Neural cell (in vitro differentiated cells): Measurements from ENCODE around the gene GPLD1. TPM values are rescaled to one million over a fixed set of nuclear protein-coding genes. Genes with fewer than 3 reads are reported as not detected.

Experiments used
- H2AFZ ChIP-seq: fragments of 200-600, 300-800 bp; sonication (generic), shearing (Covaris generic); 2 replicates; pipeline ENCODE4 v1.6.0; 2014; ENCODE audit warnings: low read depth, mild to moderate bottlenecking, antibody characterized with exemption, low read length, moderate library complexity
- H3F3A ChIP-seq: fragments of 200-600 bp; shearing (Covaris generic); 2 replicates; pipeline ENCODE4 v1.6.1; 2016; ENCODE audit warnings: mild to moderate bottlenecking, moderate library complexity, mixed read lengths, antibody characterized with exemption, low read length; ENCODE audit not compliant: insufficient read depth, poor library complexity, severe bottlenecking
- H3K27ac ChIP-seq: fragments of 200-600, 300-800 bp; sonication (generic), shearing (Covaris generic); 2 replicates; pipeline ENCODE4 v1.5.1; 2014; ENCODE audit warnings: mild to moderate bottlenecking, low read length, moderate library complexity
- H3K27me3 ChIP-seq: fragments of 300-800, 200-600 bp; sonication (generic), shearing (Covaris generic); 2 replicates; pipeline ENCODE4 v1.6.0; 2014; ENCODE audit warnings: mild to moderate bottlenecking, low read depth, low read length, moderate library complexity; ENCODE audit not compliant: insufficient read depth
- H3K36me3 ChIP-seq: fragments of 300-800, 200-600 bp; sonication (generic), shearing (Covaris generic); 2 replicates; pipeline ENCODE4 v1.5.1; 2014; ENCODE audit warnings: mild to moderate bottlenecking, antibody characterized with exemption, low read length, moderate library complexity; ENCODE audit not compliant: insufficient read depth
- H3K4me2 ChIP-seq: fragments of 300-800, 200-600 bp; sonication (generic), shearing (Covaris generic); 2 replicates; pipeline ENCODE4 v1.6.0; 2014; ENCODE audit warnings: mild to moderate bottlenecking, low read length
- H3K4me3 ChIP-seq: fragments of 300-800, 200-600 bp; sonication (generic), shearing (Covaris generic); 2 replicates; pipeline ENCODE4 v1.5.1; 2014; ENCODE audit warnings: mild to moderate bottlenecking, low read length, moderate library complexity
- H3K79me2 ChIP-seq: fragments of 200-600 bp; shearing (Covaris generic); replicated peaks from 2 replicates; pipeline ENCODE4 v1.6.0; 2014; ENCODE audit warnings: mild to moderate bottlenecking, low read length, moderate library complexity; ENCODE audit not compliant: insufficient read depth
- H3K9ac ChIP-seq: fragments of 300-800, 200-600 bp; sonication (generic), shearing (Covaris generic); 2 replicates; pipeline ENCODE4 v1.6.1; 2016; ENCODE audit warnings: mild to moderate bottlenecking, low read length, mixed read lengths
- H3K9me2 ChIP-seq: fragments of 200-600 bp; shearing (Covaris generic); 2 replicates; pipeline ENCODE4 v1.6.1; 2016; ENCODE audit warnings: mild to moderate bottlenecking, low read length, mixed read lengths; ENCODE audit not compliant: insufficient read depth
- H3K9me3 ChIP-seq: fragments of 200-600, 300-800 bp; sonication (generic), shearing (Covaris generic); 2 replicates; pipeline ENCODE4 v1.6.1; 2016; ENCODE audit warnings: mild to moderate bottlenecking, mixed run types, low read length, moderate library complexity, mixed read lengths
- H4K20me1 ChIP-seq: fragments of 200-600 bp; shearing (Covaris generic); 2 replicates; pipeline ENCODE4 v1.6.1; 2016; ENCODE audit warnings: mild to moderate bottlenecking, mixed run types; ENCODE audit not compliant: insufficient read depth
- CTCF ChIP-seq: fragments of 450-650 bp; IDR thresholded peaks from 2 replicates; pipeline ENCODE4 v1.5.1; 2014; ENCODE audit warnings: antibody characterized with exemption, mild to moderate bottlenecking, moderate library complexity; ENCODE audit not compliant: poor library complexity, severe bottlenecking
- EP300 ChIP-seq: fragments of 450-650 bp; conservative IDR thresholded peaks from 2 replicates; pipeline ENCODE4 v1.6.1; 2014; ENCODE audit warnings: antibody characterized with exemption, mild to moderate bottlenecking, moderate library complexity; ENCODE audit not compliant: poor library complexity, severe bottlenecking
- EZH2 ChIP-seq: fragments of 200-600, 300-800 bp; shearing (Covaris generic), sonication (generic); IDR thresholded peaks from 2 replicates; pipeline ENCODE4 v1.6.1; 2014; ENCODE audit warnings: antibody characterized with exemption, low read length, borderline replicate concordance, mild to moderate bottlenecking; ENCODE audit not compliant: insufficient read depth, poor library complexity, severe bottlenecking
- MXI1 ChIP-seq: fragments of 450-650 bp; conservative IDR thresholded peaks from 2 replicates; pipeline ENCODE4 v1.6.1; 2014; ENCODE audit warnings: antibody characterized with exemption, mild to moderate bottlenecking; ENCODE audit not compliant: poor library complexity, severe bottlenecking
- POLR2AphosphoS5 ChIP-seq: IDR thresholded peaks from 2 replicates; pipeline ENCODE4 v1.6.1; 2012
- RAD21 ChIP-seq: fragments of 450-650 bp; conservative IDR thresholded peaks from 2 replicates; pipeline ENCODE4 v1.6.1; 2014; ENCODE audit warnings: antibody characterized with exemption, mild to moderate bottlenecking, moderate library complexity
- REST ChIP-seq: IDR thresholded peaks from 2 replicates; pipeline ENCODE4 v1.6.1; 2012; ENCODE audit warnings: borderline replicate concordance
- SMC3 ChIP-seq: fragments of 450-650 bp; conservative IDR thresholded peaks from 2 replicates; pipeline ENCODE4 v1.6.1; 2014; ENCODE audit warnings: antibody characterized with exemption, mild to moderate bottlenecking, moderate library complexity; ENCODE audit not compliant: poor library complexity
- TAF1 ChIP-seq: IDR thresholded peaks from 2 replicates; pipeline ENCODE4 v1.6.1; 2012; ENCODE audit warnings: low read depth
- polyA plus RNA-seq: library from polyadenylated mRNA; depleted of rRNA; stranded (reverse); fragments of >200 nt; gene quantifications from 2 replicates; pipeline ENCODE4 v1.2.3, GENCODE V29; 2014

The GPLD1 gene
- polyA plus RNA-seq, 1 donor from 2014 or later, result 11.0 TPM

GRCh38 chr6:24504649-24505586 is 15.5 kb upstream of the GPLD1 start:
- no peak overlapping the region for H3K4me2 ChIP-seq
- no peak overlapping the region for H3K9ac ChIP-seq
- no peak overlapping the region for H3K4me3 ChIP-seq
- peaks cover 7% of the 10 kb centered on the region for H3K36me3 ChIP-seq
- TF ChIP-seq REST (no peak), CTCF (no peak), SMC3 (no peak), POLR2AphosphoS5 (no peak), EP300 (no peak), EZH2 (no peak), TAF1 (no peak), RAD21 (no peak), MXI1 (no peak)
- no peaks in the 10 kb centered on the region for H3K9me3 ChIP-seq
- no peaks in the 10 kb centered on the region for H3K79me2 ChIP-seq
- H3F3A ChIP-seq, result no peaks in the 10 kb centered on the region
- H4K20me1 ChIP-seq, result no peaks in the 10 kb centered on the region
- H3K27me3 ChIP-seq, result no peaks in the 10 kb centered on the region
- no peak overlapping the region for H3K27ac ChIP-seq
- no peak overlapping the region for H2AFZ ChIP-seq
- no peaks in the 10 kb centered on the region for H3K9me2 ChIP-seq

- H3K4me3 ChIP-seq, result no peak overlapping the region
- no peaks in the 10 kb centered on the region for H3K79me2 ChIP-seq
- no peaks in the 10 kb centered on the region for H3K9me2 ChIP-seq
These were observed 14.9 kb upstream of the GPLD1 start for GRCh38 chr6:24504287-24504648.

More at GRCh38 chr6:24504287-24504648, 14.9 kb upstream of the GPLD1 start:
- Histone ChIP-seq H2AFZ (no peak overlapping the region), H3K9me3 (no peaks in the 10 kb centered on the region), H3K4me2 (no peak overlapping the region), H3K27ac (no peak overlapping the region), H3K36me3 (peaks cover 7% of the 10 kb centered on the region), H3K27me3 (no peaks in the 10 kb centered on the region), H3K9ac (no peak overlapping the region), H3F3A (no peaks in the 10 kb centered on the region), H4K20me1 (no peaks in the 10 kb centered on the region)
- TF ChIP-seq POLR2AphosphoS5 (no peak), REST (no peak), EZH2 (no peak), RAD21 (no peak), CTCF (no peak), EP300 (no peak), SMC3 (no peak)
